HG03342 (cell line): ENCODE data around the gene PARL.
"Not testable (repeated sequence)": the region's sequence is repeated elsewhere in the genome, so short reads cannot be mapped to it uniquely, and the experiment has no call there.

Source experiments
- ATAC-seq: cut with Tn5 transposase; IDR thresholded peaks from one replicate; pipeline ENCODE4 v1.9.1; 2021; ENCODE audit warnings: mild to moderate bottlenecking, moderate library complexity; ENCODE audit not compliant: unreplicated experiment

PARL gene

DNA sequence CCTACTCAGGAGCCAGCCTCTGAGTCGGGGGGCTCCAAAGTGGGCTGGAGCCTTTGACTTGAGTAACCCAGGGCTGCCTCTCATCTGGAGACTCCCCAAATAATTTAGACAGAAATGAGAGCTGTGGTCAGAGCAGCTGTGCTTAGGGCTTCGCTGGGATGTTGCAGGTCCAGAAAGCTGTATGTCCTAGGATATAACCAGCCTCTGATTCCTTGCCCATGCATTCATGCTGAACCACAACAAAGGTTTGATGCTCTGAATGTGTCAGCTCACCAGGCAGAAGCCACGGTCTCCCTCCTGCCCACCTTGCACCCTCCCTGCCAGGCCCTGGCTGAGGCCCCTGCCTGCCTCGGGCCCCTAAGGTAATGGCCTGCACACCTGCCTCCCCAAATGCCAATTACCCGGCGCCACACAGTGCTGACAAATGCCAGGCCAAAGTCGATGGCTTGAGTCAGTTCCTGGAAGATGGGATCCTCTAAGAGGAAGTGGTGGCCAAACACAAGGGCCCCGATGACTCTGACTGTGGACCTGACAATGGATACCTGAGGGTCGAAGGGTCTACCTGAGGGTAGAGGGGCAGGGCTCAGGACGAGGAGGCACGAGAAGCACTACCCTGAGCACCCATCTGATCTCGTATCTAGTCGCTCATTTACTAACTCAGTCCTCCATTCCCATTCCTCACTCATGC, 21.7 kb upstream of the PARL start:
- ATAC-seq: no peak

DNA sequence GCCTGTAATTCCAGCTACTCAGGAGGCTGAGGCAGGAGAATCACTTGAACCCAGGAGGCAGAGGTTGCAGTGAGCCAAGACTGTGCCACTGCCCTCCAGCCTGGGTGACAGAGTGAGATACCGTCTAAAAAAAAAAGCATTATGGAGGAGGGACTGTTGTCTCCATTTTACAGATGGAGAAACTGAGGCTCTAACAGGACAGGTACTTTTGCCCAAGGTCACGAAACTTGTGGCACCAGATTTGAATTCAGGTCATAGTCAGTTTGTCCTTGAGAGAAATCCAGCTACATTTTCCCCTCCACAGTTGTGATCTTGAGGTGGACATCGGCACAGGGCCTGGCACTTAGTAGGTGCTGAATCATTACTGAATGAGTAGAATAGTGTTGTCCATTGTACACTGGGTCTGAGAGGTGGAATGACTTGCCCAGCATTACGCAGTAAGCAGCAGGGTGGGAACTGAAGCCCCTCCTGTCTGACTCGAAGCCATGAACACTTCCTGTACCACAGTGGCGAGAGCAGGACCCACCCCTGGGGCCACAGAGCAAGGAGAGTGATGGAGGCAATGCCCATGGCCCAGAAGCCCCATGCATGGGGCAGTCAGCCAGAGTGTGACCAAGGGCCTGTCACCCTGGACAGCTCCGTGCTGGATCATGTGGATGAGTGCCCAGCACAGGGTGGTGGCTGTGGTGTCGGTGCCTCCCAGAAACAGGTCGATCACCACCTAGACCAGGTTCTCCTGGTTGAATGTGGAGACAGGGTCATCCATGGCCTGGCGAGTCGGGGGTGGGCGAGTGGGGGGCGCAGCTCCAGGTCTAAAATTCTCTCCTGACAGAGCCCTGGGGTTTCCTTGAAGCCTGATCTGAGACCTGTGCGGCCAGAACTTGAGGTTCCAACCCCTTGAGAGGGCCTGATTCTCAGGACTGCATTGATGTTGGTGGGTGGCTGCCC, 20.4 kb upstream of the PARL start:
- ATAC-seq: no peak

- ATAC-seq: no peak
Observed at GRCh38 chr3:183898028-183898431, 13.3 kb upstream of the PARL start.

GRCh38 chr3:183897606-183898005, 12.9 kb upstream of the PARL start:
- ATAC-seq: no peak

DNA sequence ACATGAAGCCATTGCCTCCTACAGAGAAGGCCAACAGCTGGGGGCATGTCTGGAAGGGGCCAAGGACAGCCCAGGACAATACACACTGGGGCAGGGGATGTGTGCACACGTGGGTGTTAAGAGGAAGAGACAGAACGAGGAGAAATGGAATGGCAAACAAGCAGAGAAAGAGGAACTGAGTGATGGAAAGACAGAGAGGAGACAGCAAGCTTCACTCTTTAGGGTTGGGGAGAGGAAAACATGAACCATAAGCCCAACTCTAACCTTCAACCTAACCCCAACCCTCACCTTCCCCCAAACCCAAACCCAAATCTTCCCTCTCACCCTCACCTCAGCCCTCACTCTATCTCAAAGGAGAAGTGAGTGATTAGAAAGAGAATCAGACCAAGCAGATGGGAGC, 11.9 kb upstream of the PARL start:
- ATAC-seq: no peak

- no peak for ATAC-seq
Observed at GRCh38 chr3:183896184-183896583, 11.5 kb upstream of the PARL start.

- ATAC-seq: no peak
Observed at GRCh38 chr3:183895774-183896173, 11.1 kb upstream of the PARL start.

GRCh38 chr3:183895296-183895695, 10.6 kb upstream of the PARL start:
- no peak for ATAC-seq

GRCh38 chr3:183892610-183893214, 8.0 kb upstream of the PARL start:
- ATAC-seq: no peak

- no peak for ATAC-seq
Observed at GRCh38 chr3:183885766-183886165, 1.1 kb upstream of the PARL start.

GRCh38 chr3:183884097-183884426, 618 bp downstream of the PARL start:
- ATAC-seq: no peak

DNA sequence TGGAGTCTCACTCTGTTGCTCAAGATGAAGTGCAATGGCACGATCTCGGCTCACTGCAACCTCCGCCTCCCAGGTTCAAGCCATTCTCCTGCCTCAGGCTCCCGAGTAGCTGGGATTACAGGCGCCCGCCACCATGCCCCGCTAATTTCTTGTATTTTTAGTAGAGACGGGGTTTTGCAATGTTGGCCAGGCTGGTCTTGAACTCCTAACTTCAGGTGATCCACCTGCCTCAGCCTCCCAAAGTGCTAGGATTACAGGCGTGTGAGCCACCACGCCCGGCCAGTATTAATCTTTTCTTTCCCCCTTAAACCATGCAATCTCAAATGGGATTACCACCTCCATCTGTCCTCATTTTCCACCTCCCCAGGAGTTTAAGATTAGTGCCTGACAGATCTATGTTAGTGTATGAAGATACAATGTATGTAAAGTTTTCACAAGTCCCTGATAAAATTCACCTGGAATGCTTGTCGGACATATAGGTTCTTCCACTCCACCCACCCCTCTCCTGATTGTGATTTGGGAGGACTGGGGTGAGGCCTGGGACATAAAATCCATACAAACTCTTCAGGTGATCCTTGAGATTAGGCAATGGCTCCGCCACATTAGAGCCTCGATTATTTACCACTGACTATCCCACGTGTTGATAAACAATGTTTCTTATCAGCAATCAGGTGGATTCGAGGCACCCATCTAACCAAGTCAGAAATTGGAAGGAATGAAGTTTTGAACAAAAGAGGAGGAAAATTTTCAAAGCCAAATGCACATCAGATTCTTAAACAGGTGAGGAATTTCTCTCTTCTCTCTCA, 1.2 kb downstream of the PARL start:
- no peak for ATAC-seq

- no peak for ATAC-seq
Observed at GRCh38 chr3:183880121-183880520, 4.6 kb downstream of the PARL start.

DNA sequence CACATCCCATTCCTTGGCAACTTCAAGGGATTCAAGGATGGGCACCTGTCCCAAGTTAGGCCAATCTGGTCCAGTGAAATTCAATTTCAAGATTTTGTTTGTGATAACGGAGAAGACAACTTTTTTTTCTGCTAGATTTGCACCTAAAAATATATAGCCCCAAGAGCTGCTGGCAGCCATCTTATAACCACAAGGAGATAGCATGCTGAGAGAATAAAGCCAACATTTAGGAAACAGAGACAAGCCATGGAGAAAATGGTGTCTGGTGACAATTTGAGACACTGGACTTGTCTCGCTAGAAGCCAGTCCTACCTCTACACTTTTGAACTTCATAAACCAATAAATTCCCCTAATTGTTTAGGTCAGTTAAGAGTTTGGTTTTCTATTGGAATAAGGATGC, 5.4 kb downstream of the PARL start:
- ATAC-seq: no peak

- no peak for ATAC-seq
Observed at GRCh38 chr3:183878071-183878470, 6.6 kb downstream of the PARL start.

GRCh38 chr3:183877227-183877626, 7.5 kb downstream of the PARL start:
- not testable (repeated sequence) for ATAC-seq

GRCh38 chr3:183875411-183875810, 9.3 kb downstream of the PARL start:
- no peak for ATAC-seq

DNA sequence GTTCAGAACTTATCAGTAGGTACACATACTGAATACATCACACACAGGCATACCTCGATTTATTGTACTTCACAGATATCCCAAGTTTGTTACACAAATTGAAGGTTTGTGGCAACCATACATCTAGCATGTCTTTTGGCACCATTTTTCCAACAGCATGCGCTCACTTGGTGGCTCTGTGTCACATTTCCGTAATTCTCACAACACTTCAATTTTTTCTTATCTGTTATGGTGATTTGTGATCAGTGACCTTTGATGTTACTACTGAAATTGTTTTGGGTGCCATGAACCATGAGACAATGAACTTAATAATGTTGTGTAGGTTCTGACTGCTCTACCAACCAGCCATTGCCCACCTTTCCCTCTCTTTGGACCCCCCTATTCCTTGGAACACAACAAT, 10.8 kb downstream of the PARL start:
- ATAC-seq: no peak

GRCh38 chr3:183871541-183871940, 13.1 kb downstream of the PARL start:
- no peak for ATAC-seq

DNA sequence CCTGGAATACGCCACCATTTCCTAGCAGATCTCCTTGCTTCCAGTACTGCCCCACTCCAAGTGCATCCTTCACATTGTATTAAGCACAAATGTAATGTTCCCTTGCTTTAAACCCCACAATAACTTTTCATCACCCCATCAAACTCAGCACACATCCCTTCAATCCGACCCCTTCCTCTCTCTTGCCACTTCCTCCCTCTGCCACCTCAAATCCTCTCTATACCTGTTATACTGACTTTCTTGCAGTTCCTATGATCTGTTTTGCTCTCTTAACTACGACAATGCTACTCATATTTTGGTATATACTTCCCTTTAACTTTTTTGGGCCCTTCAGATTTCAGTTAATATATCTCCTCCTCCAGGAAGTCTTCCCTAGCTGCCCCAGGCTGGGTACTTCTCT, 14.1 kb downstream of the PARL start:
- no peak for ATAC-seq

GRCh38 chr3:183868796-183869195, 15.9 kb downstream of the PARL start:
- no peak for ATAC-seq
